Right lobe of liver (tissue), 6 donors: ENCODE measurements around the gene LPAR2. TPM values are rescaled to one million over a fixed set of nuclear protein-coding genes. Genes with fewer than 3 reads are reported as not detected.

Experiments
- ATAC-seq, 4 donors: fragments of 200-7000 bp; cut with Tn5 transposase; one replicate each; pipeline ENCODE4 v1.9.1; 2020; ENCODE audit warnings: mild to moderate bottlenecking in 4 of 4, moderate library complexity in 4 of 4
- DNase-seq, 3 donors: peaks; one replicate each; pipeline ENCODE4 v3.0.0-alpha.2; 2020
- H3K27ac ChIP-seq, 3 donors: fragments of 200-600 bp; one replicate each; pipeline ENCODE4 v1.8.0; 2022
- H3K27me3 ChIP-seq, 2 donors: fragments of 200-600 bp; one replicate each; pipeline ENCODE4 v1.8.0; 2022
- H3K36me3 ChIP-seq, 4 donors: fragments of 200-600 bp; sonication (generic) in 1 of 4; one replicate each; pipeline versions ENCODE4 v1.5.1 to v1.8.0; 2017 to 2022; ENCODE audit warnings: control low read depth in 1 of 4
- H3K4me1 ChIP-seq, 4 donors: fragments of 200-600 bp; sonication (generic) in 1 of 4; one replicate each; pipeline versions ENCODE4 v1.5.1 to v1.8.0; 2017 to 2022; ENCODE audit warnings: control low read depth in 1 of 4
- H3K4me3 ChIP-seq, 3 donors: fragments of 200-600 bp; one replicate each; pipeline ENCODE4 v1.8.0; 2022
- H3K9me3 ChIP-seq, 4 donors: fragments of 200-600 bp; sonication (generic) in 1 of 4; one replicate each; pipeline versions ENCODE4 v1.5.1 to v1.8.0; 2017 to 2022; ENCODE audit warnings: control low read depth in 1 of 4
- CTCF ChIP-seq, 4 donors: fragments of 200-600 bp in 3 of 4; fragments of 450-650 bp in 1 of 4; IDR thresholded peaks; one replicate each; pipeline versions ENCODE4 v1.5.1 to v1.8.0; 2016 to 2022; ENCODE audit warnings: antibody characterized with exemption in 4 of 4, mild to moderate bottlenecking in 2 of 4
- POLR2A ChIP-seq: fragments of 450-650 bp; IDR thresholded peaks from one replicate; pipeline ENCODE4 v1.6.1; 2017; ENCODE audit warnings: antibody characterized with exemption, mild to moderate bottlenecking
- WGBS: methylation state at CpG from one replicate; pipeline ENCODE4 v1.1.6; 2018; ENCODE audit warnings: low coverage, low lambda C conversion rate; ENCODE audit not compliant: insufficient coverage; ENCODE audit errors: missing lambda C conversion rate; 5-methylcytosine and 5-hydroxymethylcytosine counted together
- intact Hi-C, 2 donors: fragments of 100-400 bp; cut with DNase I; formaldehyde crosslinking; loops; one replicate each; pipeline versions ENCODE4 v1.11.2 to v1.14.1; 2022
- total RNA-seq, 6 experiments: library from RNA; depleted of rRNA in 2 of 6; stranded (reverse); fragments of >200 nt in 2 of 6; fragmentation: NEBNext Ultra II Directional in 3 of 6; extraction: Animal tissue kit (Norgen Biotek cat#: 25700) in 3 of 6; gene quantifications; one replicate each; pipeline versions ENCODE4 v1.1.0 to v1.2.4, GENCODE V29; 2016 to 2023
- donor health status: DM: no; HTN: yes; CAD: no.
- donor health status: DM: no; HTN: no; CAD: no.
- donor health status: DM: no; HTN: no; CAD: no.
- donor health status: DM: no; HTN: yes; CAD: no.
- donor health status: DM: no; HTN: yes; CAD: no.

LPAR2 gene
- total RNA-seq, 6 experiments from 2014 or later: 1.7 to 2.7 (median 2.2) TPM

- Histone ChIP-seq H3K27ac (no peak overlapping the region), H3K27me3 (no peaks in the 10 kb centered on the region), H3K4me3 (no peak overlapping the region), H3K36me3 (no peaks in the 10 kb centered on the region), H3K4me1 (no peaks in the 10 kb centered on the region), H3K9me3 (no peaks in the 10 kb centered on the region)
- intact Hi-C loops: no loop called here
- ATAC-seq (no peak), DNase-seq (no peak)
- 77% methylated on average over 3 of the region's 6 CpGs for WGBS
- TF ChIP-seq POLR2A: no peak
- TF ChIP-seq CTCF (IDR thresholded peaks at IDR 0.05): no peak
Measured at GRCh38 chr19:19582471-19582870, 45.5 kb downstream of the LPAR2 start.

- WGBS: 40% methylated on average over 1 of the region's 13 CpGs
- H3K4me3 ChIP-seq: no peak overlapping the region
- intact Hi-C loops: no loop called here
- H3K4me1 ChIP-seq: no peaks in the 10 kb centered on the region
- H3K36me3 ChIP-seq: no peaks in the 10 kb centered on the region
- H3K9me3 ChIP-seq: no peaks in the 10 kb centered on the region
- TF ChIP-seq CTCF (IDR thresholded peaks at IDR 0.05) (no peak), POLR2A (no peak)
- no peak overlapping the region for H3K27ac ChIP-seq
- H3K27me3 ChIP-seq: no peaks in the 10 kb centered on the region
- ATAC-seq: no peak
- DNase-seq: no peak
Measured at GRCh38 chr19:19581391-19581790, 46.6 kb downstream of the LPAR2 start.

- WGBS: 70% methylated on average over 3 of the region's 4 CpGs
- H3K4me3 ChIP-seq: no peak overlapping the region
- H3K9me3 ChIP-seq: no peaks in the 10 kb centered on the region
- no peaks in the 10 kb centered on the region for H3K36me3 ChIP-seq
- DNase-seq: no peak
- intact Hi-C loops: no loop called here
- ATAC-seq: no peak
- H3K27me3 ChIP-seq: no peaks in the 10 kb centered on the region
- H3K4me1 ChIP-seq: no peaks in the 10 kb centered on the region
- H3K27ac ChIP-seq: no peak overlapping the region
- TF ChIP-seq CTCF (IDR thresholded peaks at IDR 0.05) (no peak), POLR2A (no peak)
Measured at GRCh38 chr19:19580418-19580817, 47.6 kb downstream of the LPAR2 start.

GRCh38 chr19:19579533-19580361 is 48.3 kb downstream of the LPAR2 start:
- intact Hi-C loops: no loop called here

More at GRCh38 chr19:19579533-19580361, 48.3 kb downstream of the LPAR2 start:
- Histone ChIP-seq H3K27me3 (no peaks in the 10 kb centered on the region), H3K4me1 (no peaks in the 10 kb centered on the region), H3K9me3 (no peaks in the 10 kb centered on the region), H3K4me3 (no peak overlapping the region), H3K36me3 (no peaks in the 10 kb centered on the region), H3K27ac (no peak overlapping the region)
- TF ChIP-seq CTCF (IDR thresholded peaks at IDR 0.05) (no peak), POLR2A (no peak)
- ATAC-seq: no peak
- DNase-seq: no peak
- 56% methylated on average over 6 of the region's 25 CpGs for WGBS
